Lower leg skin (tissue), 4 donors: ENCODE results near the gene SDK1. TPM values are rescaled to one million over a fixed set of nuclear protein-coding genes. Genes with fewer than 3 reads are reported as not detected.

ENCODE experiments used
- DNase-seq, 2 donors: peaks; one replicate each; pipeline ENCODE4 v3.0.0-alpha.2; 2019; ENCODE audit warnings: low spot score in 2 of 2
- H3K4me3 ChIP-seq: fragments of 200-600 bp; sonication (generic); 2 replicates; pipeline ENCODE4 v1.5.1; 2017; ENCODE audit warnings: mild to moderate bottlenecking, low read depth; ENCODE audit not compliant: poor library complexity, severe bottlenecking
- CTCF ChIP-seq, 3 donors: fragments of 450-650 bp; IDR thresholded peaks; one replicate each; pipeline ENCODE4 v1.5.1; 2016; ENCODE audit warnings: antibody characterized with exemption in 3 of 3, mild to moderate bottlenecking in 3 of 3, moderate library complexity in 2 of 3
- POLR2A ChIP-seq, 2 donors: fragments of 450-650 bp; IDR thresholded peaks; one replicate each; pipeline ENCODE4 v1.6.1; 2016 to 2017; ENCODE audit warnings: antibody characterized with exemption in 2 of 2, mild to moderate bottlenecking in 1 of 2, moderate library complexity in 1 of 2
- WGBS, 2 donors: methylation state at CpG; one replicate each; pipeline ENCODE4 v1.1.5; 2018; 5-methylcytosine and 5-hydroxymethylcytosine counted together
- intact Hi-C: fragments of 100-400 bp; cut with DNase I; formaldehyde crosslinking; loops from one replicate; pipeline ENCODE4 v1.15.0; 2023; ENCODE audit warnings: low total_unique reads
- total RNA-seq, 4 donors: library from RNA; depleted of rRNA; stranded (reverse); fragments of >200 nt; gene quantifications; one replicate each; pipeline ENCODE4 v1.1.0, GENCODE V29; 2016

The SDK1 gene
- total RNA-seq, 4 donors from 2014 or later: 1.9 to 7.2 (median 5.1) TPM

- DNase-seq: no peak
- 94 to 96% methylated on average over 8 of the region's 8 CpGs for WGBS, 2 donors
- intact Hi-C loops: no loop called here
- no peak overlapping the region for H3K4me3 ChIP-seq
- TF ChIP-seq POLR2A (IDR thresholded peaks at IDR 0.05) (no peak), CTCF (IDR thresholded peaks at IDR 0.05) (no peak)
Observed at GRCh38 chr7:3835109-3835508, 534.1 kb downstream of the SDK1 start.

GRCh38 chr7:3836855-3837254, 535.8 kb downstream of the SDK1 start:
- DNase-seq: no peak
- 89 to 91% methylated on average over 7 of the region's 7 CpGs for WGBS, 2 donors
- TF ChIP-seq POLR2A (IDR thresholded peaks at IDR 0.05) (no peak), CTCF (IDR thresholded peaks at IDR 0.05) (no peak)
- H3K4me3 ChIP-seq: no peak overlapping the region
- intact Hi-C loops: no loop called here

- WGBS, 2 donors: 92 to 96% methylated on average over 10 of the region's 10 CpGs
- no peak overlapping the region for H3K4me3 ChIP-seq
- no peak for DNase-seq
- intact Hi-C loops: no loop called here
- TF ChIP-seq POLR2A (IDR thresholded peaks at IDR 0.05) (no peak), CTCF (IDR thresholded peaks at IDR 0.05) (no peak)
Observed at GRCh38 chr7:3844540-3845151, 543.6 kb downstream of the SDK1 start.

- intact Hi-C loops: no loop called here
- WGBS, 2 donors: 91 to 95% methylated on average over 9 of the region's 9 CpGs
- TF ChIP-seq CTCF (IDR thresholded peaks at IDR 0.05) (no peak), POLR2A (IDR thresholded peaks at IDR 0.05) (no peak)
- no peak overlapping the region for H3K4me3 ChIP-seq
- no peak for DNase-seq
Observed at GRCh38 chr7:3846738-3847137, 545.7 kb downstream of the SDK1 start.

GRCh38 chr7:3847336-3847735, 546.3 kb downstream of the SDK1 start:
- no peak overlapping the region for H3K4me3 ChIP-seq
- TF ChIP-seq POLR2A (IDR thresholded peaks at IDR 0.05): no peak
- no peak for TF ChIP-seq CTCF (IDR thresholded peaks at IDR 0.05)
- intact Hi-C loops: no loop called here
- WGBS, 2 donors: 88 to 89% methylated on average over 6 of the region's 6 CpGs
- DNase-seq: no peak

- TF ChIP-seq POLR2A (IDR thresholded peaks at IDR 0.05): no peak
- no peak for DNase-seq
- WGBS, 2 donors: 77 to 92% methylated on average over 1 of the region's 1 CpG
- no peak overlapping the region for H3K4me3 ChIP-seq
- intact Hi-C loops: no loop called here
Observed at GRCh38 chr7:3859431-3859830, 558.4 kb downstream of the SDK1 start.
